HEK293 (cell line): ENCODE results near the gene RPS6KA4.

Source experiments
- IKZF3 ChIP-seq: fragments of 450-650 bp; IDR thresholded peaks from 2 replicates; pipeline ENCODE4 v1.5.0; 2018; ENCODE audit warnings: missing biosample characterization, mild to moderate bottlenecking, missing genetic modification characterization, moderate library complexity
- KLF1 ChIP-seq: fragments of 450-650 bp; formaldehyde crosslinking; IDR thresholded peaks from 2 replicates; pipeline ENCODE4 v1.5.1; 2016; ENCODE audit warnings: missing biosample characterization, missing genetic modification characterization
- KLF17 ChIP-seq: fragments of 450-650 bp; formaldehyde crosslinking; IDR thresholded peaks from 2 replicates; pipeline ENCODE4 v1.5.1; 2016; ENCODE audit warnings: missing biosample characterization, missing genetic modification characterization
- KLF8 ChIP-seq: fragments of 450-650 bp; formaldehyde crosslinking; IDR thresholded peaks from 2 replicates; pipeline ENCODE4 v1.5.1; 2016; ENCODE audit warnings: missing biosample characterization, missing genetic modification characterization
- PATZ1 ChIP-seq: fragments of 450-650 bp; formaldehyde crosslinking; IDR thresholded peaks from 2 replicates; pipeline ENCODE4 v1.5.1; 2016; ENCODE audit warnings: missing biosample characterization, missing genetic modification characterization
- PRDM10 ChIP-seq: fragments of 450-650 bp; formaldehyde crosslinking; IDR thresholded peaks from 2 replicates; pipeline ENCODE4 v1.5.1; 2016; ENCODE audit warnings: missing biosample characterization, missing genetic modification characterization
- SCRT2 ChIP-seq: fragments of 450-650 bp; formaldehyde crosslinking; IDR thresholded peaks from 2 replicates; pipeline ENCODE4 v1.5.1; 2016; ENCODE audit warnings: missing biosample characterization, missing genetic modification characterization
- TSHZ1 ChIP-seq: fragments of 450-650 bp; formaldehyde crosslinking; IDR thresholded peaks from 2 replicates; pipeline ENCODE4 v1.5.1; 2016; ENCODE audit warnings: missing biosample characterization, missing genetic modification characterization, borderline replicate concordance
- YY2 ChIP-seq: fragments of 450-650 bp; formaldehyde crosslinking; IDR thresholded peaks from 2 replicates; pipeline ENCODE4 v1.5.1; 2016; ENCODE audit warnings: missing biosample characterization, missing genetic modification characterization
- ZBTB20 ChIP-seq: fragments of 450-650 bp; formaldehyde crosslinking; IDR thresholded peaks from 2 replicates; pipeline ENCODE4 v1.5.1; 2016; ENCODE audit warnings: missing biosample characterization, missing genetic modification characterization
- ZBTB44 ChIP-seq: fragments of 450-650 bp; IDR thresholded peaks from 2 replicates; pipeline ENCODE4 v1.5.1; 2018; ENCODE audit warnings: missing biosample characterization, mild to moderate bottlenecking, missing genetic modification characterization
- ZBTB6 ChIP-seq: fragments of 450-650 bp; formaldehyde crosslinking; IDR thresholded peaks from 2 replicates; pipeline ENCODE4 v1.5.1; 2017; ENCODE audit warnings: missing biosample characterization, missing genetic modification characterization
- ZBTB8A ChIP-seq: fragments of 450-650 bp; formaldehyde crosslinking; IDR thresholded peaks from 2 replicates; pipeline ENCODE4 v1.5.1; 2016; ENCODE audit warnings: missing biosample characterization, missing genetic modification characterization
- ZIC2 ChIP-seq: fragments of 450-650 bp; formaldehyde crosslinking; IDR thresholded peaks from 2 replicates; pipeline ENCODE4 v1.5.1; 2016; ENCODE audit warnings: missing biosample characterization, missing genetic modification characterization
- ZNF398 ChIP-seq: fragments of 450-650 bp; formaldehyde crosslinking; IDR thresholded peaks from 2 replicates; pipeline ENCODE4 v1.5.1; 2017; ENCODE audit warnings: missing biosample characterization, missing genetic modification characterization
- ZNF423 ChIP-seq: fragments of 450-650 bp; formaldehyde crosslinking; IDR thresholded peaks from 2 replicates; pipeline ENCODE4 v1.5.1; 2016; ENCODE audit warnings: missing biosample characterization, missing genetic modification characterization
- ZNF501 ChIP-seq: fragments of 450-650 bp; formaldehyde crosslinking; IDR thresholded peaks from 2 replicates; pipeline ENCODE4 v1.5.1; 2016; ENCODE audit warnings: missing biosample characterization, missing genetic modification characterization
- ZNF610 ChIP-seq: fragments of 450-650 bp; formaldehyde crosslinking; IDR thresholded peaks from 2 replicates; pipeline ENCODE4 v1.5.1; 2016; ENCODE audit warnings: missing biosample characterization, missing genetic modification characterization, borderline replicate concordance
- ZNF629 ChIP-seq: fragments of 450-650 bp; formaldehyde crosslinking; IDR thresholded peaks from 2 replicates; pipeline ENCODE4 v1.5.1; 2017; ENCODE audit warnings: missing biosample characterization, missing genetic modification characterization
- ZNF677 ChIP-seq: fragments of 450-650 bp; IDR thresholded peaks from 2 replicates; pipeline ENCODE4 v1.5.0; 2018; ENCODE audit warnings: missing biosample characterization, mild to moderate bottlenecking, missing genetic modification characterization, moderate library complexity
- ZSCAN30 ChIP-seq: fragments of 450-650 bp; IDR thresholded peaks from 2 replicates; pipeline ENCODE4 v1.5.1; 2018; ENCODE audit warnings: missing biosample characterization, mild to moderate bottlenecking, missing genetic modification characterization, moderate library complexity
- ZXDB ChIP-seq: fragments of 450-650 bp; formaldehyde crosslinking; IDR thresholded peaks from 2 replicates; pipeline ENCODE4 v1.5.1; 2016; ENCODE audit warnings: missing biosample characterization, missing genetic modification characterization

RPS6KA4 gene

GRCh38 chr11:64355078-64355940 lies 3.7 kb upstream of the RPS6KA4 start (continued):
- TF ChIP-seq ZSCAN30 (tag by site-specific recombination) (peak; percentile 64; the same call in 1 of the 2 replicates), ZNF610 (tag by site-specific recombination) (no peak), ZNF629 (tag by site-specific recombination) (peak; percentile 45; the same call in 1 of the 2 replicates), PRDM10 (tag by site-specific recombination) (peak; percentile 30; the same call in 1 of the 2 replicates), KLF17 (tag by site-specific recombination) (0 out of 2 replicates have a peak, but pooled peaks have one; percentile 30), SCRT2 (no peak), ZNF677 (no peak), KLF8 (tag by site-specific recombination) (0 out of 2 replicates have a peak, but pooled peaks have one; percentile 17), ZBTB8A (tag by site-specific recombination) (peak; percentile 58), ZBTB44 (tag by site-specific recombination) (0 out of 2 replicates have a peak, but pooled peaks have one; percentile 35), YY2 (tag by site-specific recombination) (no peak), ZIC2 (tag by site-specific recombination) (peak; percentile 83), ZNF398 (tag by site-specific recombination) (peak; percentile 85), TSHZ1 (tag by site-specific recombination) (0 out of 2 replicates have a peak, but pooled peaks have one; percentile 18), ZXDB (tag by site-specific recombination) (0 out of 2 replicates have a peak, but pooled peaks have one; percentile 20), KLF1 (tag by site-specific recombination) (no peak), ZNF423 (tag by site-specific recombination) (peak; percentile 90), ZBTB6 (tag by site-specific recombination) (peak; percentile 68; the same call in 1 of the 2 replicates), ZBTB20 (tag by site-specific recombination) (peak; percentile 36; the same call in 1 of the 2 replicates), IKZF3 (tag by site-specific recombination) (peak; percentile 33), PATZ1 (peak; percentile 82), ZNF501 (tag by site-specific recombination) (0 out of 2 replicates have a peak, but pooled peaks have one; percentile 25)
